Gastrocnemius medialis (tissue), 4 donors: ENCODE measurements around the gene EPHA8. TPM values are rescaled to one million over a fixed set of nuclear protein-coding genes. Genes with fewer than 3 reads are reported as not detected.

ENCODE experiments used
- ATAC-seq, 2 donors: fragments of 150-250 bp; one replicate each; pipeline ENCODE4 v1.9.1; 2016
- DNase-seq, 2 donors: peaks; one replicate each; pipeline ENCODE4 v3.0.0-alpha.2; 2019
- H3K27ac ChIP-seq, 4 donors: fragments of 200-600 bp; sonication (generic); 1 replicate in 1 of 4; 2 replicates in 3 of 4; pipeline ENCODE4 v1.5.1; 2016 to 2018; ENCODE audit warnings: mild to moderate bottlenecking in 2 of 4, moderate library complexity in 1 of 4
- H3K27me3 ChIP-seq, 3 donors: fragments of 200-600 bp; sonication (generic) in 2 of 3; 1 replicate in 1 of 3; 2 replicates in 2 of 3; pipeline versions ENCODE4 v1.5.1 to v1.6.0; 2016 to 2019; ENCODE audit warnings: mild to moderate bottlenecking in 1 of 3, moderate library complexity in 1 of 3
- H3K36me3 ChIP-seq, 2 donors: fragments of 200-600 bp; sonication (generic) in 1 of 2; one replicate each; pipeline ENCODE4 v1.5.1; 2017 to 2018
- H3K4me1 ChIP-seq, 2 donors: fragments of 200-600 bp; sonication (generic) in 1 of 2; one replicate each; pipeline ENCODE4 v1.5.1; 2016 to 2017; ENCODE audit warnings: mild to moderate bottlenecking in 2 of 2
- H3K4me3 ChIP-seq, 4 donors: fragments of 200-600 bp; sonication (generic) in 3 of 4; 1 replicate in 1 of 4; 2 replicates in 3 of 4; pipeline ENCODE4 v1.5.1; 2016 to 2019; ENCODE audit warnings: mild to moderate bottlenecking in 2 of 4
- H3K9me3 ChIP-seq, 3 donors: fragments of 200-600 bp; sonication (generic) in 2 of 3; 1 replicate in 1 of 3; 2 replicates in 2 of 3; pipeline ENCODE4 v1.5.1; 2016 to 2019
- POLR2A ChIP-seq, 2 donors: fragments of 450-650 bp; IDR thresholded peaks; one replicate each; pipeline ENCODE4 v1.6.1; 2017; ENCODE audit warnings: antibody characterized with exemption in 2 of 2, mild to moderate bottlenecking in 2 of 2, moderate library complexity in 2 of 2
- in situ Hi-C, 4 donors: fragments of 200-750 bp; cut with MboI; loops; one replicate each; pipeline versions ENCODE4 v1.15.0 to v1.8.0; 2017; ENCODE audit warnings: low sequenced_read_pairs in 4 of 4
- intact Hi-C: fragments of 100-400 bp; cut with DNase I; formaldehyde crosslinking; loops from one replicate; pipeline ENCODE4 v1.15.1; 2023; ENCODE audit warnings: low total_unique reads
- total RNA-seq, 4 donors: library from RNA; depleted of rRNA; stranded (reverse); fragments of >200 nt; gene quantifications; one replicate each; pipeline versions ENCODE4 v1.1.0 to v1.2.3, GENCODE V29; 2016
- TF ChIP-seq, protein P1 (sequence below), 5 experiments: fragments of 450-650 bp in 3 of 5; fragments of 200-600 bp in 2 of 5; sonication (generic) in 2 of 5; IDR thresholded peaks in 4 of 5; conservative IDR thresholded peaks in 1 of 5; 1 replicate in 4 of 5; 2 replicates in 1 of 5; pipeline ENCODE4 v1.5.1; 2016 to 2019; ENCODE audit warnings: antibody characterized with exemption in 5 of 5, mild to moderate bottlenecking in 3 of 5, moderate library complexity in 3 of 5

EPHA8 gene
- total RNA-seq, 4 donors from 2014 or later: not detected

DNA sequence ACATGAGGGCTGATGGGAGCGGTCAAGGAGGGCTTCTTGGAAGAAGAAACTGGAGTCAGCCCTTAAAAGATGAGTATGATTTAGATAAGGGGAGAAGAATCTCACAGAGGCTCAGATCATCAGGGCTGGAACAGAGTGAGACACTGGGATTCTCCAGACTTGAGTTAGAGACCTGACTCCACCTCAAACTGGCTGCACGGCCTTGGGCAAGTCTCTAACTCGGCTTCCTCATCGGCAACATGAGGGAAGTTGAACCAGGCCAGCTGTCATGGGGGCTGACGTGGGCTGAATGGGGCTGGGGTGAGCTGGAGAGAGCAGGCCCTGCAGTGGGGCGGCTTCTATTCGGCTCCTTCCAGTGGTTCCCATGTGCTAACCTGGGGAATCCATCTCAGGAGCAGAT, 82.6 kb downstream of the EPHA8 start:
- DNase-seq (peak in 1 of 2 donors; percentile 23), ATAC-seq (no peak)
- peaks cover 0 to 2% (median 0%) of the 10 kb centered on the region in 3 donors for H3K27me3 ChIP-seq
- no peak overlapping the region for H3K27ac ChIP-seq
- no peaks in the 10 kb centered on the region for H3K36me3 ChIP-seq
- TF ChIP-seq, protein P1, sequence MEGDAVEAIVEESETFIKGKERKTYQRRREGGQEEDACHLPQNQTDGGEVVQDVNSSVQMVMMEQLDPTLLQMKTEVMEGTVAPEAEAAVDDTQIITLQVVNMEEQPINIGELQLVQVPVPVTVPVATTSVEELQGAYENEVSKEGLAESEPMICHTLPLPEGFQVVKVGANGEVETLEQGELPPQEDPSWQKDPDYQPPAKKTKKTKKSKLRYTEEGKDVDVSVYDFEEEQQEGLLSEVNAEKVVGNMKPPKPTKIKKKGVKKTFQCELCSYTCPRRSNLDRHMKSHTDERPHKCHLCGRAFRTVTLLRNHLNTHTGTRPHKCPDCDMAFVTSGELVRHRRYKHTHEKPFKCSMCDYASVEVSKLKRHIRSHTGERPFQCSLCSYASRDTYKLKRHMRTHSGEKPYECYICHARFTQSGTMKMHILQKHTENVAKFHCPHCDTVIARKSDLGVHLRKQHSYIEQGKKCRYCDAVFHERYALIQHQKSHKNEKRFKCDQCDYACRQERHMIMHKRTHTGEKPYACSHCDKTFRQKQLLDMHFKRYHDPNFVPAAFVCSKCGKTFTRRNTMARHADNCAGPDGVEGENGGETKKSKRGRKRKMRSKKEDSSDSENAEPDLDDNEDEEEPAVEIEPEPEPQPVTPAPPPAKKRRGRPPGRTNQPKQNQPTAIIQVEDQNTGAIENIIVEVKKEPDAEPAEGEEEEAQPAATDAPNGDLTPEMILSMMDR (IDR thresholded peaks at IDR 0.05 in 4 of 5, conservative IDR thresholded peaks at IDR 0.05 in 1 of 5): no peak
- TF ChIP-seq POLR2A (IDR thresholded peaks at IDR 0.05): no peak
- intact Hi-C loops: no loop called here
- H3K9me3 ChIP-seq: no peaks in the 10 kb centered on the region
- no peak overlapping the region for H3K4me3 ChIP-seq
- in situ Hi-C loops: loop anchor here in 3 of 4 donors (10.0 to 25.0 kb wide), 2 partner anchors 231 to 534 kb away; no protein-coding TSS in a partner anchor
- H3K4me1 ChIP-seq: no peaks in the 10 kb centered on the region

DNA sequence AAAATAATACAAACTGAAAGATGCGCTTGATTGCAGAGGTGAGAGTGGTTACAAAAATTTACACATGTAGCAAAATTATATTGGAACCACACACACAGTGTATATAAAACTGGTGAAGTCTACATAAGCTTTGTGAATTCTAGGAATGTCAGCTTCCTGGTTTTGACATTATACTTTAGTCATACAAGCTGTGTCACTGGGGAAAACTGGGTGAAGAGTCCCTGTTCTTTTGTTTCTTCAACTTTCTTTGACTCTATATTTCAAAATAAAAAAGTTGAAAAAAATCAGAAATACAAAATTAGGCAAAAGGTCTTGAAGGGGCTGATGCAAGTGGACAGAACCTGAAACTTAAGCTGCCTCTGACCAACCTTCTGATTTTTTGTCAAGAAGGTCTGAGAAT, 83.1 kb downstream of the EPHA8 start:
- Histone ChIP-seq H3K4me3 (no peak overlapping the region), H3K4me1 (no peaks in the 10 kb centered on the region), H3K27me3 (peaks cover 0 to 2% (median 0%) of the 10 kb centered on the region in 3 donors), H3K36me3 (no peaks in the 10 kb centered on the region), H3K9me3 (no peaks in the 10 kb centered on the region), H3K27ac (no peak overlapping the region)
- DNase-seq (no peak), ATAC-seq (no peak)
- intact Hi-C loops (no loop called here), in situ Hi-C loops (loop anchor here in 3 of 4 donors (10.0 to 25.0 kb wide), 2 partner anchors 232 to 534 kb away; no protein-coding TSS in a partner anchor)
- no peak for TF ChIP-seq POLR2A (IDR thresholded peaks at IDR 0.05)
- TF ChIP-seq, protein P1 (IDR thresholded peaks at IDR 0.05 in 4 of 5, conservative IDR thresholded peaks at IDR 0.05 in 1 of 5): no peak

DNA sequence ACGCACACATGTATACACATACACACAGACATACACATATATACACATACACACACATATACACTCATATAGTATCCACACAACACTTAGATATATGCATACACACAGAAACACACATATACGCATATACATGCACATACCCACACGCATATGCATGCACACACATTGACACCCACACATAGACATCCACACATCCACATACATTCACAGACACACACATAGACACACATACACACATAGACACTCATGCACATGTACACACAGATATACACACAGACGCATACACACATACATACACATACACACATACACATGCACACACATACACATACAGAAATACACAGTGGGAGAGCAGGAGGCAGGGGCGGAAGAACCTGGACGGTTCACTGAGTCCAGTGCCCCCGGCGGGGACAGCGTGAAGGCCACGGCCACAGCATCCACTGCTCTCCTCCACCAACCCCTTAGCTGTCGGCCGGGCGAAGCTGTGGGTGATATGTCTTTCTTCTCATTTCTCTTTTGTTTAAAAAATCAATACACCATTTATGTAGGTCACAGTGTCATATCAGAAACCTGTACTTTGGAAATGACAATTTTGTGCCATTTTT, 86.9 kb downstream of the EPHA8 start:
- Histone ChIP-seq H3K27ac (no peak overlapping the region), H3K9me3 (no peaks in the 10 kb centered on the region), H3K4me1 (no peaks in the 10 kb centered on the region), H3K4me3 (no peak overlapping the region), H3K27me3 (peaks cover 9 to 10% (median 9%) of the 10 kb centered on the region in 3 donors), H3K36me3 (no peaks in the 10 kb centered on the region)
- TF ChIP-seq POLR2A (IDR thresholded peaks at IDR 0.05): no peak
- TF ChIP-seq, protein P1 (IDR thresholded peaks at IDR 0.05 in 4 of 5, conservative IDR thresholded peaks at IDR 0.05 in 1 of 5): no peak
- intact Hi-C loops: no loop called here
- DNase-seq (no peak), ATAC-seq (no peak)
- in situ Hi-C loops: no loop called here

DNA sequence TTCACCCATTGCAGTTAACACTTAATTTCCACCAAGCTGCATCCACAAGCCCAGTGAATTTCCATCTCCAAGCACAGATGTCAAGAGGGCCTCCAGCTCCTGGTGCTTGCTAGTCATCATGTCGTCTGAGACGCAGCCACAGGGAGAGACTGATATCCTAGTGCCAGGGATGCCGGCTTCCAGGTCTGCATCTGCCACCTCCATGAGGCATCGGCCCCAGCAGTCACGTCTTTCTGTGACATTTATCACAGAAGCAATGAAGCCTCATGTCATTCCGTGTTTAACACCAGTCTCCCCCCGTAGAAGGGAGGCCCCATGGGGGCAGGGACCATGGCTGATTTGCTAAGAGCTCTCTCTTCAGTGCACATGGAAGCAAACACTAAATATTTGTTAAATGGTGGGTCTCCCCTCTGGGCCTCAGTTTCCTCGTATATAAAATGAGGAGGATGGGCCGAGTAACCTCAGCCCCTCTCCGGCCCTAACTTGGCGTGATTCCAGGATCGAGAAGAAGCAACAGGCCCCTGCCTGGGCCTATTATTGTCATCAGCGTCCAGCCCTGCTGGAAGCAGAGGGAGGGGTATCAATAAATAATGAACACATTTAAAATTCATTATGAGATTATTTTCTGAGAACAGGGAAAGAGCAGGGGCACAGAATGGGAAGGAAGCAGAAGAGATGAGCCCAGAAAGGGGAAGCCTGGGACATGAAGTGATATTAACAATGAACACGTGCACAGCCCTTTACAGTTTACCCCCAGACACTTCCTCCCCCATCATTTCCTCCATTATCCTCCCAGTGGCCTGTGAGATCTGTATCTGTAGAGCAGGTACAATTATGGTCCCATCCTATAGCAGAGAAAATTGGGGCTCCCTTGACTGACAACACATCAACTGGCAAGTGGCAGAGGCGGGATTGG, 88.9 kb downstream of the EPHA8 start:
- Histone ChIP-seq H3K9me3 (no peaks in the 10 kb centered on the region), H3K36me3 (no peaks in the 10 kb centered on the region), H3K4me3 (no peak overlapping the region), H3K27ac (no peak overlapping the region), H3K27me3 (peaks cover 10 to 16% (median 13%) of the 10 kb centered on the region in 3 donors), H3K4me1 (no peaks in the 10 kb centered on the region)
- intact Hi-C loops (no loop called here), in situ Hi-C loops (no loop called here)
- ATAC-seq (no peak), DNase-seq (no peak)
- no peak for TF ChIP-seq POLR2A (IDR thresholded peaks at IDR 0.05)
- TF ChIP-seq, protein P1 (IDR thresholded peaks at IDR 0.05 in 4 of 5, conservative IDR thresholded peaks at IDR 0.05 in 1 of 5): no peak
